ENCODE measurements around the gene RIMS3. TPM values are rescaled to one million over a fixed set of nuclear protein-coding genes. Genes with fewer than 3 reads are reported as not detected.

Gene RIMS3
- total RNA-seq, 1 donor from 2014 or later, result 4.2 TPM

DNA sequence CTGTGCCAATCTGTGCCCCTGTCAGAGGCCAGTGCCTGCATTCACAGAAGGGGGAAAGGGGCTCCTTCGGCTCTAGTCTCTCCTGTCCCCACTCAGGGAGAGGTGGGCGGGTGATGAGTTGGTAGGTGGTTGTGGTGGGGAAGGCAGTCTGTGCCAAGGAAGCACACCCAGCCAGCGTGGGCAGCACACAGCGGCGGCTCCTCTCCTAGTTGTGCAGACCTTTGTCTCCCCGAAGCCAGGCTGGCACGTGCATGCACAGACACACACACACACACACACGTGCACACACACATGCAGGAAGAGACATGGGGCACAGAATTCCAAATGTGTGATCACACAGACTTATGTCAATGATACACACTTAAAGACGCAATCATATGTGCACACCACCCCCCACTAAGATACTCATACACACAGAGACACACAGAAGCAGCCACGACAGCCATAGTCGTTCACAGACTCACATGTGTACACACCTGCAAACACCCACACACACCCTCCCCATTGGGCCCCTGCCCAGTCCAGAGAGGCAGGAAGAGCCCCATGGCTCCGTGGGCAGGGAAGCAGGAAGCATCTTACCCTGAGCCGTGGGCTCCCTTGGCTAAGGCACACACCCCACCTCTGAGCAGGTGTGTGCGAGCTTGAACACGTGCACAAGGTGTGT is 16.4 kb downstream of the RIMS3 start:
- TF ChIP-seq, protein P1, sequence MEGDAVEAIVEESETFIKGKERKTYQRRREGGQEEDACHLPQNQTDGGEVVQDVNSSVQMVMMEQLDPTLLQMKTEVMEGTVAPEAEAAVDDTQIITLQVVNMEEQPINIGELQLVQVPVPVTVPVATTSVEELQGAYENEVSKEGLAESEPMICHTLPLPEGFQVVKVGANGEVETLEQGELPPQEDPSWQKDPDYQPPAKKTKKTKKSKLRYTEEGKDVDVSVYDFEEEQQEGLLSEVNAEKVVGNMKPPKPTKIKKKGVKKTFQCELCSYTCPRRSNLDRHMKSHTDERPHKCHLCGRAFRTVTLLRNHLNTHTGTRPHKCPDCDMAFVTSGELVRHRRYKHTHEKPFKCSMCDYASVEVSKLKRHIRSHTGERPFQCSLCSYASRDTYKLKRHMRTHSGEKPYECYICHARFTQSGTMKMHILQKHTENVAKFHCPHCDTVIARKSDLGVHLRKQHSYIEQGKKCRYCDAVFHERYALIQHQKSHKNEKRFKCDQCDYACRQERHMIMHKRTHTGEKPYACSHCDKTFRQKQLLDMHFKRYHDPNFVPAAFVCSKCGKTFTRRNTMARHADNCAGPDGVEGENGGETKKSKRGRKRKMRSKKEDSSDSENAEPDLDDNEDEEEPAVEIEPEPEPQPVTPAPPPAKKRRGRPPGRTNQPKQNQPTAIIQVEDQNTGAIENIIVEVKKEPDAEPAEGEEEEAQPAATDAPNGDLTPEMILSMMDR (conservative IDR thresholded peaks at IDR 0.05; ENCODE audit: low read depth, low read length), result no peak
- H3K4me3 ChIP-seq (ENCODE audit: low read depth, low read length), result no peak overlapping the region
- DNase-seq (ENCODE audit: low read depth), result no peak

DNA sequence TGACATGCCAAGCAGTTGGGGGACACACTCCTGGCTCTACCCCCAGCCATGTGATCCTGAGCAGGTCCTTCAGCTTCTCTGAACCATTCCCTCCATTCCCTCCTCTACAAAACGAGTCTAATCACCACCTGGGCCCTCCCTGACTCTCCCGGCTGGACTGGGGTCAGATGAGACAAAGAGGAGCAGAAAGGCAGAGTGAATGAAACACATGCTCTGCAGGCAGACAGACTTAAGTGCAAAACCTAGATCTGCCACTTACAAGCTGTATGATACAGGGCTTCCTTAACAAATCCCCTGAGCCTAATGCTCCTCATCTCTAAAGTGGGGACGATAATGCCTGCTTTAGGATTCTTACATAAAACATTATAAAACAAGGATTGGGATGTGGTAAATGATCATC is 17.3 kb downstream of the RIMS3 start:
- TF ChIP-seq, protein P1 (conservative IDR thresholded peaks at IDR 0.05; ENCODE audit: low read depth, low read length), result no peak
- no peak for DNase-seq (ENCODE audit: low read depth)
- no peak overlapping the region for H3K4me3 ChIP-seq (ENCODE audit: low read depth, low read length)

DNA sequence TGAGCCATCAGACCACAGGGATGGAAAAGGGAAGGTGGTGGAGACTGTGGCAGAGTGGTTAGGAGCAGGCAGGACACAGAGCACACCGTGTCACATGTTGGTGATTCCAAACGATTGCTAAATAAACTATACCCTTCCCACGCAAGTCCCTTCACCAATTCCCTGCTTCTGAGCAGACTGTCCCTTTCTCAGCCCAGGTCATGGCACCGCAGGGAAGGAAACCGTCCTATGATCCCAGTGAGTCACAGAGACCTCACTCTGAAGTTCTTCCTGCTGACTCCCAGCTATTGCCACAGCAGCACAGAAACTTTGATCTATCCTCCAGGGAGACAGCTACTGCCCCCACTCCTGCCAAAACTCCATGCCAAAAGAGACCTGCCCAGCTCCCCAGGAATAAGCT is 19.2 kb downstream of the RIMS3 start:
- TF ChIP-seq, protein P1 (conservative IDR thresholded peaks at IDR 0.05; ENCODE audit: low read depth, low read length), result no peak
- no peak for DNase-seq (ENCODE audit: low read depth)
- no peak overlapping the region for H3K4me3 ChIP-seq (ENCODE audit: low read depth, low read length)

DNA sequence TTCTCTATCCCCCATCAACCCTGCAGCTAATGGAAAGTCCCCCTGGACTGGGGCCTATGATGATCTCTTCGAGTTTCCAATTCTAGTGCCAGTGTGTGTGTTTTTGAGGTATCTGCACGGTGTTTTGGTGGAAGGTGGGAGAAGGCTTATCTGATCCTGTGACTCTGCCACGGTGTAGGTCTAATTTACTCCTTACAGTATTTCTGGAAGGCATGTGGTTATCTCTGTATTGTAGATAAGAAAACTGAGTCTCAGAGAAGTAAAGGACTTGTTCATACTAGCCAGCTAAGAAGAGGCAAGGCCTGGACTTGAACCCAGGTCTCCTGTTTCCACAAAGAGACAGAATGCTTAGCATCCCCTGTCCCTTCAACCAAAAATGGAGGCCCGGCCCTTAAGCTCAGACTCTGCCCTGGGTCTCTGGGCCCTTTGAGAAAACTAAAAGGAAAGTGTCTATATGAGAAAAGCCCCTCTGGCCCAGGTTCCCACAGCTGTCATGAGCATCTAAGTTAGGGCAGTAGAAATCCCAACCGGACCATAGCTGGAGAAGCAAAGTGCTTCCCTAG is 20.3 kb downstream of the RIMS3 start:
- TF ChIP-seq, protein P1 (conservative IDR thresholded peaks at IDR 0.05; ENCODE audit: low read depth, low read length), result no peak
- no peak overlapping the region for H3K4me3 ChIP-seq (ENCODE audit: low read depth, low read length)
- DNase-seq (ENCODE audit: low read depth), result no peak

DNA sequence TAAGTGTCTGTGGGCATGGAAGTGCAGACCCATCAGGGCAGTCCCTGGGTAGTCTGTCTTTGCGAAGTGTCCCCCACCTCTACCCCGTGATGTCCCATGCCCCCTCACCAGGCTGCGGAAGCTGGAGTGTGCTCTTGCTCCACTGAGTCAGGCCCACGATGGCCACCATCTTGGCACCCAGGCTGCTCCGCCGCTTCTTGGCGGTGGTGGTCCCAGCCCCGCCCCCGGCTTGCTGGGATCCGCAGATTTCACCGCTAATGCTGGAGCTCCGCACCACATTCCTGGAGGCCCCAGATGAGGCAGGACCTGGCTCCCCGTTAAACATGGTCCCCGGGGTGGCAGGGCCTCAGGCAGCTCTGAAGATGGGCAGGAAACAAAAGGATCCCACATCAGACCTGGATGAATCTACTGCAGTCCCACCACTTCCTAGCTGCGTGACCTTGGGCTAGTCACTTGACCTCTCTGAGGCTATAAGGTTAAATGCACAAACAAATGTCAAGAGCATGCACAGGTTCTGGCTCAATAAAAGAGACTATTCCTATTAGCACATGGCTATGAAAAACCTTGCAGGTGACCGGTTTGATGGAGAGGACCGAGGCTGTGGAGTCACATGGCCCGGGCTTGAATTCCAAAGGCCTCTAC is 23.8 kb downstream of the RIMS3 start:
- DNase-seq (ENCODE audit: low read depth), result no peak
- TF ChIP-seq, protein P1 (conservative IDR thresholded peaks at IDR 0.05; ENCODE audit: low read depth, low read length), result no peak
- H3K4me3 ChIP-seq (ENCODE audit: low read depth, low read length), result no peak overlapping the region

DNA sequence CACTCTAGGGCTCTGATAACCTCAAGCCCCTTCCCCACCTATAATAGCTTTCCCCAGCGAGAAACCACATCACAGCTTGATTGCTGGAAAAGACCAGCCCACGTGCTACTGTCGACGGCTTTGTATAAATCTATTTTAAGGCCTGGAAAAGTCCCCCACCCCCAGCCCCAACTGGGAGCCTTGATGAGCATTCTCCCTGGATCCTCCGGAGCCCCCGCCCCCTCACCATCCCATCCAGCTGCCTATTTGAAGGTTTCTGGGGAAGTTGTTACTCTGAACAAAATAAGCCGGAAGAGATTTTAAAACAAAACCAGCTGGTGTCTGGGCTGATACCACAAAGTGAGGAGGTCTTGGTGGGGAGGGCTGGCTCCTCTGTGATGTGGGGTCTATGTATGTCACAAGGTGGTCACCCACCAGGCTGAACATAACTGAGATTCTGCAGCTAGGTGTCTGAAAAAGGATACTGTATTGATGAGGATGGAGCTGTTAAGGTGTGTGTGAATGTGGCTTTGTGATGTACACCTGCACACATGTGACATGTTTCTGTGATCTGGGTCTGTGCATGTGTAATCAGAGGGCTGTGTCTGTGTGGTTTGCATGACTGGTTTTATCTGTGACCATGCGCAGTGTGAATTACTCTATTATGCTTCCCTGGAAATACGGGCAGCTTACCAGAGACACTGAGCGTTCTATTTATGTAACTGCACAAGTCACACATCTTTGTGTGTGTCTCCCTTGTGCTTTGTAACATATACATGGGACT is 25.0 kb downstream of the RIMS3 start:
- DNase-seq (ENCODE audit: low read depth), result no peak
- TF ChIP-seq, protein P1 (conservative IDR thresholded peaks at IDR 0.05; ENCODE audit: low read depth, low read length), result no peak
- no peak overlapping the region for H3K4me3 ChIP-seq (ENCODE audit: low read depth, low read length)
